Left ventricle myocardium inferior (tissue), 1 donor: ENCODE data around the gene ZNF560. TPM values are rescaled to one million over a fixed set of nuclear protein-coding genes. Genes with fewer than 3 reads are reported as not detected.

Experiments used
- DNase-seq: peaks from one replicate; pipeline ENCODE4 v3.0.0-alpha.2; 2020
- H3K27ac ChIP-seq: fragments of 200-600 bp; replicated peaks from 2 replicates; pipeline ENCODE4 v1.8.0; 2021
- H3K27me3 ChIP-seq: fragments of 200-600 bp; 2 replicates; pipeline ENCODE4 v1.8.0; 2021; ENCODE audit warnings: low read depth
- H3K36me3 ChIP-seq: fragments of 200-600 bp; 2 replicates; pipeline ENCODE4 v1.8.0; 2021
- H3K4me1 ChIP-seq: fragments of 200-600 bp; 2 replicates; pipeline ENCODE4 v1.8.0; 2021
- H3K4me3 ChIP-seq: fragments of 200-600 bp; 2 replicates; pipeline ENCODE4 v1.8.0; 2021; ENCODE audit warnings: mild to moderate bottlenecking, moderate library complexity
- H3K9me3 ChIP-seq: fragments of 200-600 bp; replicated peaks from 2 replicates; pipeline ENCODE4 v1.8.0; 2021
- CTCF ChIP-seq: fragments of 200-600 bp; IDR thresholded peaks from 2 replicates; pipeline ENCODE4 v1.8.0; 2021; ENCODE audit warnings: antibody characterized with exemption, mild to moderate bottlenecking, borderline replicate concordance
- intact Hi-C: fragments of 100-400 bp; cut with micrococcal nuclease; formaldehyde crosslinking; loops from one replicate; pipeline ENCODE4 v1.11.0; 2022
- total RNA-seq: library from RNA; stranded (reverse); fragmentation: NEBNext Ultra II Directional; extraction: Animal tissue kit (Norgen Biotek cat#: 25700); gene quantifications from one replicate; pipeline ENCODE4 v1.2.1, GENCODE V29; 2021
- donor health status: DM: no; HTN: yes; CAD: no; lungs with severe emphysema.

ZNF560 gene
- total RNA-seq, 1 donor from 2014 or later: 0.16 TPM

- Histone ChIP-seq H3K27me3 (no peaks in the 10 kb centered on the region), H3K4me3 (no peak overlapping the region), H3K27ac (no peak overlapping the region), H3K4me1 (peaks cover 34% of the 10 kb centered on the region), H3K9me3 (peaks cover 59% of the 10 kb centered on the region), H3K36me3 (peaks cover 60% of the 10 kb centered on the region)
- TF ChIP-seq CTCF: no peak
- no peak for DNase-seq
- intact Hi-C loops: no loop called here
Observed at GRCh38 chr19:9535934-9536333, 37.5 kb upstream of the ZNF560 start.

- peaks cover 94% of the 10 kb centered on the region for H3K9me3 ChIP-seq
- peaks cover 8% of the 10 kb centered on the region for H3K4me1 ChIP-seq
- intact Hi-C loops: no loop called here
- no peak overlapping the region for H3K27ac ChIP-seq
- H3K27me3 ChIP-seq: no peaks in the 10 kb centered on the region
- no peak for DNase-seq
- H3K4me3 ChIP-seq: no peak overlapping the region
- TF ChIP-seq CTCF: no peak
- peaks cover 100% of the 10 kb centered on the region for H3K36me3 ChIP-seq
Observed at GRCh38 chr19:9531933-9532332, 33.5 kb upstream of the ZNF560 start.

- Histone ChIP-seq H3K27me3 (no peaks in the 10 kb centered on the region), H3K4me3 (no peak overlapping the region), H3K36me3 (peaks cover 97% of the 10 kb centered on the region), H3K9me3 (peaks cover 100% of the 10 kb centered on the region), H3K27ac (no peak overlapping the region), H3K4me1 (no peaks in the 10 kb centered on the region)
- TF ChIP-seq CTCF: no peak
- intact Hi-C loops: no loop called here
- no peak for DNase-seq
Observed at GRCh38 chr19:9528757-9529336, 30.4 kb upstream of the ZNF560 start.

DNA sequence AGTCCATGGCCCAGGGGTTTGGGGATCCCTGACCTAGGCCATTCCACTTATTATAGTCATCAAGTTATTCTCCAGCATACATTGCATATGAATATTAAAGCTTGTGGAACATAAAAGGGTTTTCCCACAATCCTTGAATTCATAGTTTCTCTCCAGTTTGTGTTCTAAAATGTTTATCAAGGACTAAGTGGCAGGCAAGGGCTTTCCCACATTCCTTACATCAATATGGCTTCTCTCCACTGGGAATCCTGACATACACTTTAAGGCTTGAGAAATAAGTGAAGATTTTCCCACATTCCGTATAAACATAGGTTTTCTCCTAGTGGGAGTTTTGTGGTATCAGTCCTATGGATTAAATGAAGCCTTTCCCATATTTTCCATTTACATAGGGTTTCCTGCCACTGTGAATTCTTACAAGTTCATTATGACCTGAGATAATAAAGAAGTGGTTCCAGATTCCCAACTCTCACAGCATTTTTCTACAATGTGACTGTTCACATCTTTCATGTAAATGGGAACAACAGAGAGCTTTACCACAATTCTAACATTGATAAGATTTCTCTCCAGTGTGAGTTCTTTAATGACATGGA, 25.6 kb upstream of the ZNF560 start:
- Histone ChIP-seq H3K9me3 (peaks cover 100% of the 10 kb centered on the region), H3K4me1 (no peaks in the 10 kb centered on the region), H3K36me3 (peaks cover 76% of the 10 kb centered on the region), H3K4me3 (no peak overlapping the region), H3K27me3 (no peaks in the 10 kb centered on the region), H3K27ac (no peak overlapping the region)
- intact Hi-C loops: no loop called here
- no peak for TF ChIP-seq CTCF
- no peak for DNase-seq

DNA sequence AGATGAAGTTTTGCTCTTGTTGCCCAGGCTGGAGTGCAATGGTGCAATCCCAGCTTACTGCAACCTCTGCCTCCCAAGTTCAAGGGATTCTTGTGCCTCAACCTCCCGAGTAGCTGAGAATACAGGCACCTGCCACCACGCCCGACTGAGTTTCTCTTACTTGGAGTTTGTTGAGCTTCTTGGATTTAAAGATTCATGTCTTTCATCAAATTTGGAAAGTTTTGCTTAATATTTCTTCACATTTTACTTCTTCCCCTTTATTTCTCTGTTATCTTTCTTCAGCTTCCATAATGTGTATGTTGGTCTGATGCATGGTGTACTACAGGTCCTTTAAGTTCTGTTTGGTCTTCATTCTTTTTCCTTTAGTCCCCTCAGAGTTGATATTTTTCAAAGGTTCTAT, 8.9 kb upstream of the ZNF560 start:
- H3K27ac ChIP-seq: no peak overlapping the region
- TF ChIP-seq CTCF: no peak
- no peaks in the 10 kb centered on the region for H3K27me3 ChIP-seq
- H3K36me3 ChIP-seq: peaks cover 5% of the 10 kb centered on the region
- intact Hi-C loops: no loop called here
- peaks cover 99% of the 10 kb centered on the region for H3K9me3 ChIP-seq
- no peaks in the 10 kb centered on the region for H3K4me1 ChIP-seq
- DNase-seq: no peak
- H3K4me3 ChIP-seq: no peak overlapping the region
